Measurements from ENCODE around the gene RFNG.

DNA sequence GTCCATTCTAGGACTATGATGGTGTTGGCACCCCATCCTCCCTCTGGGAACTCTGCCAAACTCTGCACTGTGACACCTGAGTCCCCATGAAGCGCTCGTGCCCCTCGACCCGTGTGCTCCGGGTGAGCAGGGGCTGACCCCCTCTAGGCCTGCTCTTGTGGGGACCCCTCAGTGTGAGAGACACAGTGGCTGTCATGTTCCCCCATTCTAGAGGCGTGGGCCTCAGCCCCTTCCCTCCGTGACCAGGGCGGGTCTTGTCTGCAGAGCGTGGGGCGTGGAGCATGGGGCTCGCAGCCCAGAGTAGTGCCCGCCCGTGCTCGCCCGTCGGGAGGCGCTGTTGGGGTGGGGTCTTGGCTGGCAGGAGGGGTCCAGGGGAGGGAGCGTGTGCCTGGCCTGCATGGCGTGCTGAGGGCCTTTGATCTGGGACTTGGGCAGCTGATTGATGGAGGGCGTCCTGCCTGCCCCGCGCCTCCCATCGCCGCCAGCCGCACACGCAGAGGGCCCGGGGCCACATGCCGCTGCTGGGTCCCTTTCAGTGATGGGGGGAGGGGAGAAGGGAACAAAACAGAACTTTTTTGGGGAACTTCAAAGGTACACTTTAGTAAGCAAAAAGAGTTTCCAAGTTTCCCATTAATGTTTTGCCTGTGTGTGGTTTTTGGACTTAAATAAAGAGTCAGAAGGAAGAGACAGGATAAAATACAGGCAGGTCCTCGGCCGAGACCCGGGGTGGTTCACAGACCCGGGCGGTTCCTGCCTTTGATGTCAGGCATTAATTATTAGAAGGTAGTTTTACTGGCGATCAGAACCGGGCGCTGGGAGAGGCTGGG lies 51.4 kb downstream of the RFNG start:
- TF ChIP-seq, protein P1, sequence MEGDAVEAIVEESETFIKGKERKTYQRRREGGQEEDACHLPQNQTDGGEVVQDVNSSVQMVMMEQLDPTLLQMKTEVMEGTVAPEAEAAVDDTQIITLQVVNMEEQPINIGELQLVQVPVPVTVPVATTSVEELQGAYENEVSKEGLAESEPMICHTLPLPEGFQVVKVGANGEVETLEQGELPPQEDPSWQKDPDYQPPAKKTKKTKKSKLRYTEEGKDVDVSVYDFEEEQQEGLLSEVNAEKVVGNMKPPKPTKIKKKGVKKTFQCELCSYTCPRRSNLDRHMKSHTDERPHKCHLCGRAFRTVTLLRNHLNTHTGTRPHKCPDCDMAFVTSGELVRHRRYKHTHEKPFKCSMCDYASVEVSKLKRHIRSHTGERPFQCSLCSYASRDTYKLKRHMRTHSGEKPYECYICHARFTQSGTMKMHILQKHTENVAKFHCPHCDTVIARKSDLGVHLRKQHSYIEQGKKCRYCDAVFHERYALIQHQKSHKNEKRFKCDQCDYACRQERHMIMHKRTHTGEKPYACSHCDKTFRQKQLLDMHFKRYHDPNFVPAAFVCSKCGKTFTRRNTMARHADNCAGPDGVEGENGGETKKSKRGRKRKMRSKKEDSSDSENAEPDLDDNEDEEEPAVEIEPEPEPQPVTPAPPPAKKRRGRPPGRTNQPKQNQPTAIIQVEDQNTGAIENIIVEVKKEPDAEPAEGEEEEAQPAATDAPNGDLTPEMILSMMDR (IDR thresholded peaks at IDR 0.05; ENCODE audit: insufficient read depth, low read length, poor library complexity, severe bottlenecking): no peak
- no peak for TF ChIP-seq EZH2phosphoT487 (conservative IDR thresholded peaks at IDR 0.05; ENCODE audit: low read length)

Data from SU-DHL-6 (cell line).